WTC11 (cell line): ENCODE measurements around the gene USP34. TPM values are rescaled to one million over a fixed set of nuclear protein-coding genes. Genes with fewer than 3 reads are reported as not detected.
"Not testable (repeated sequence)": the region's sequence is repeated elsewhere in the genome, so short reads cannot be mapped to it uniquely, and the experiment has no call there.

Experiments used
- ATAC-seq: fragments of 200-7000 bp; cut with Tn5 transposase; 2 replicates; pipeline ENCODE4 v1.10.0; 2021; ENCODE audit warnings: mild to moderate bottlenecking, moderate library complexity
- CTCF ChIA-PET: fragments of 300-600 bp; sonication (Branson Sonifier 250); formaldehyde crosslinking; loops from one replicate; lab custom pipeline; 2021; ENCODE audit warnings: antibody characterized with exemption; lab: Charles Lee
- POLR2A ChIA-PET: fragments of 350-600 bp; sonication (Branson Sonifier 250); formaldehyde crosslinking; loops from one replicate; lab custom pipeline; 2021; ENCODE audit warnings: antibody characterized with exemption; lab: Charles Lee
- DNase-seq: peaks from one replicate; pipeline ENCODE4 v3.0.0; 2021; ENCODE audit warnings: low spot score
- H3K27ac Mint-ChIP-seq: 2 replicates; pipeline ENCODE4 v1.8.0; 2021; ENCODE audit warnings: mixed read lengths
- H3K27me3 Mint-ChIP-seq: 2 replicates; pipeline ENCODE4 v1.8.0; 2021; ENCODE audit warnings: low read depth, mild to moderate bottlenecking, moderate library complexity, mixed read lengths
- H3K36me3 Mint-ChIP-seq: 2 replicates; pipeline ENCODE4 v1.8.0; 2021; ENCODE audit warnings: mixed read lengths
- H3K4me1 Mint-ChIP-seq: 2 replicates; pipeline ENCODE4 v1.8.0; 2022; ENCODE audit warnings: mixed read lengths
- H3K4me3 Mint-ChIP-seq: 2 replicates; pipeline ENCODE4 v1.8.0; 2021; ENCODE audit warnings: mild to moderate bottlenecking, moderate library complexity, mixed read lengths
- H3K9me3 Mint-ChIP-seq: 2 replicates; pipeline ENCODE4 v1.8.0; 2021; ENCODE audit warnings: mixed read lengths
- CBFB ChIP-seq: sonication (generic); formaldehyde crosslinking; IDR thresholded peaks from 2 replicates; pipeline ENCODE4 v1.8.1; 2022; ENCODE audit warnings: mild to moderate bottlenecking, low read depth, missing genetic modification reagents
- ETV6 ChIP-seq: sonication (generic); formaldehyde crosslinking; IDR thresholded peaks from 2 replicates; pipeline ENCODE4 v1.8.1; 2022; ENCODE audit warnings: mild to moderate bottlenecking, missing genetic modification reagents
- GTF2I ChIP-seq: fragments of 250-450 bp; sonication (Bioruptor Pico); conservative IDR thresholded peaks from 2 replicates; pipeline ENCODE4 v1.4.0; 2021; ENCODE audit warnings: mild to moderate bottlenecking
- NFATC4 ChIP-seq: fragments of 250-450 bp; sonication (Bioruptor Pico); IDR thresholded peaks from 2 replicates; pipeline ENCODE4 v1.9.0; 2021; ENCODE audit warnings: mild to moderate bottlenecking
- NFE2L1 ChIP-seq: sonication (generic); formaldehyde crosslinking; IDR thresholded peaks from 2 replicates; pipeline ENCODE4 v1.8.1; 2023; ENCODE audit warnings: missing genetic modification reagents
- NFYB ChIP-seq: sonication (generic); formaldehyde crosslinking; conservative IDR thresholded peaks from 2 replicates; pipeline ENCODE4 v1.8.0; 2022; ENCODE audit warnings: low read depth, missing genetic modification reagents
- NR1H2 ChIP-seq: sonication (generic); formaldehyde crosslinking; IDR thresholded peaks from 2 replicates; pipeline ENCODE4 v1.9.0; 2021; ENCODE audit warnings: mild to moderate bottlenecking, moderate library complexity, missing genetic modification reagents
- PRRX2 ChIP-seq: fragments of 250-450 bp; sonication (Bioruptor Pico); IDR thresholded peaks from 2 replicates; pipeline ENCODE4 v1.8.0; 2021; ENCODE audit warnings: mild to moderate bottlenecking
- TP53 ChIP-seq: sonication (generic); formaldehyde crosslinking; IDR thresholded peaks from 2 replicates; pipeline ENCODE4 v1.8.1; 2023; ENCODE audit warnings: mild to moderate bottlenecking, missing genetic modification reagents
- ZNF121 ChIP-seq: sonication (generic); formaldehyde crosslinking; IDR thresholded peaks from 2 replicates; pipeline ENCODE4 v1.8.0; 2023; ENCODE audit warnings: missing genetic modification reagents
- ZNF219 ChIP-seq: sonication (generic); formaldehyde crosslinking; IDR thresholded peaks from 2 replicates; pipeline ENCODE4 v1.8.0; 2023; ENCODE audit warnings: missing genetic modification reagents, mild to moderate bottlenecking, borderline replicate concordance
- total RNA-seq: library from RNA; stranded (reverse); gene quantifications from 3 replicates; pipeline ENCODE4 v1.2.3, GENCODE V29; 2021
- TF ChIP-seq, protein P1 (sequence below): sonication (generic); formaldehyde crosslinking; IDR thresholded peaks from 2 replicates; pipeline ENCODE4 v1.8.1; 2022; ENCODE audit warnings: mild to moderate bottlenecking, missing genetic modification reagents, moderate library complexity, borderline replicate concordance
- TF ChIP-seq, protein P2 (sequence below): sonication (generic); formaldehyde crosslinking; IDR thresholded peaks from 2 replicates; pipeline ENCODE4 v1.8.1; 2023; ENCODE audit warnings: mild to moderate bottlenecking, moderate library complexity, missing genetic modification reagents
- TF ChIP-seq, protein P3 (sequence below): fragments of 250-450 bp; sonication (Bioruptor Pico); IDR thresholded peaks from 2 replicates; pipeline ENCODE4 v1.9.0; 2021; ENCODE audit warnings: mild to moderate bottlenecking, borderline replicate concordance
- TF ChIP-seq, protein P4 (sequence below): sonication (generic); formaldehyde crosslinking; conservative IDR thresholded peaks from 2 replicates; pipeline ENCODE4 v1.8.1; 2022; ENCODE audit warnings: mild to moderate bottlenecking, missing genetic modification reagents
- TF ChIP-seq, protein P5 (sequence below): sonication (generic); formaldehyde crosslinking; IDR thresholded peaks from 2 replicates; pipeline ENCODE4 v1.8.1; 2023; ENCODE audit warnings: mild to moderate bottlenecking, missing genetic modification reagents
- TF ChIP-seq, protein P6 (sequence below): sonication (generic); formaldehyde crosslinking; IDR thresholded peaks from 2 replicates; pipeline ENCODE4 v1.8.0; 2022; ENCODE audit warnings: mild to moderate bottlenecking, missing genetic modification reagents

The USP34 gene
- total RNA-seq, 1 experiment from 2014 or later: 92.3 TPM

DNA sequence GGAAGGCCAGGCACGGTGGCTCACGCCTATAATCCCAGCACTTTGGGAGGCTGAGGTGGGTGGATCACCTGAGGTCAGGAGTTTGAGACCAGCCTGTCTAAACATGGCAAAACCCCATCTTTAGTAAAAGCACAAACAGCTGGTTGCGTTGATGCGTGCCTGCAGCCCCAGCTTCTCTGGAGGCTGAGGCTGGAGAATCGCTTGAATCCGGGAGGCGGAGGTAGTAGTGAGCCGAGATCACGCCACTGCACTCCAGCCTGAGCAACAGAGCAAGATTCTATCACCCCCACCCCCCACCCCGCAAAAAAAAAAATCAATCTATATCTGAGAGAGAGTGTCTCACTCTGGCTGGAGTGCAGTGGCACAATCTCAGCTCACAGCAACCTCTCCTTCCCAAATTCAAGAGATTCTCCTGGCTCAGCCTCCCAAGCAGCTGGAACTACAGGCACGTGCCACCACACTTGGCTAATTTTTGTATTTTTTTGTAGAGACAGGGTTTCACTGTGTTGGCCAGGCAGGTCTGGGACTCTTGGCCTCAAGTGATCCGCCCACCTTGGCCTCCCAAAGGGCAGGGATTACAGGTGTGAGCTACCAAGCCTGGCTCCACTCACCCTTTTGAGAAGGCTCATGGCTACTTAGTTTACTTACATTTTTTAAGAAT, 6.2 kb upstream of the USP34 start:
- POLR2A ChIA-PET, CTCF ChIA-PET, H3K4me3 Mint-ChIP-seq, DNase-seq, ATAC-seq, H3K27me3 Mint-ChIP-seq, H3K9me3 Mint-ChIP-seq, H3K4me1 Mint-ChIP-seq: not testable (repeated sequence)
- TF ChIP-seq ZNF121 (CRISPR knock-in tag) (0 out of 2 replicates have a peak, but pooled peaks have one; percentile 2), NFATC4 (CRISPR knock-in tag) (peak; percentile 27)
- H3K36me3 Mint-ChIP-seq: peaks cover 52% of the 10 kb centered on the region
- peak overlapping the region; percentile 76 for H3K27ac Mint-ChIP-seq

DNA sequence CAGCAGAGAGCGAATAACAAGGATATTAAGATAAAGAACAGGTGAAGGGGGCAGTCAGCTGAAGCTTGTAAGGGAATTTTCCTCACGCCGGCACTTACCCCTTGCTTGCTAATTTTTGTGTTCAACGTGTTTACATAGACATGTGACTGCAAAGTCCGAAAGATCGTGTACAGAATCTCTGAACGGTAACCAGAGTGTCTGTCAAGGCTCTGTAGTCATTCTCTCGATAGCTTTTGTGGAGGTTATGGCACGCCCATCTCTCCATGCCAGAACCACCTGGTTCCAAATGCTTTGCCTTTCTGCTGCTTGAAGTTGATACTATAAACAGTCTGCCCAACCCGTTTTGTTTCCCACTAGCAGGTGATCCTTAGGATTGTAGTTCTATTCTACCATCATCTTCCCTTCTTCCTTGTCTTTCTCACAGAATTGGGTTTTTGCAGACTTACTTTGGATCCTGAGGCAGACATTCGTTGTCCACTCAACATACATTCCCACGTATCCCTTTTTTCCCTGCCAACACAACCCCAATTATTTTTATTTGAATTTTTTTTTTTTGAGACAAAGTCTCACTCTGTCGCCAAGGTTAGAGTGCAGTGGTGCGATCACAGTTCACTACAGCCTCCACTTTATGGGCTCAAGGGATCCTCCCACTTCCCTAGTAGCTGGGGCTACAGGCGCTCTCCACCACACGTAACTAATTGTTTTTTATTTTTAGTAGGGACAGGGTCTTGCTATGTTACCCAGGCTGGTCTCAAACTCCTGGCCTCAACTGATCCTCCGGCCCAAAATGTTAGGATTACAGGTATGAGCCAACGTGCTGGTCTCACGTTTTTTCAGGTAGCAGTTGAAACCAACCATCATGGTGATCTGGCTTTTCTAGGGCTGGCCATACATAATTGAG, 1.3 kb upstream of the USP34 start:
- DNase-seq: no peak
- peaks cover 6% of the 10 kb centered on the region; the same call in 1 of the 2 replicates for H3K9me3 Mint-ChIP-seq
- no peak for TF ChIP-seq ETV6 (CRISPR knock-in tag)
- no peak for TF ChIP-seq ZNF219 (CRISPR knock-in tag)
- TF ChIP-seq, protein P1, sequence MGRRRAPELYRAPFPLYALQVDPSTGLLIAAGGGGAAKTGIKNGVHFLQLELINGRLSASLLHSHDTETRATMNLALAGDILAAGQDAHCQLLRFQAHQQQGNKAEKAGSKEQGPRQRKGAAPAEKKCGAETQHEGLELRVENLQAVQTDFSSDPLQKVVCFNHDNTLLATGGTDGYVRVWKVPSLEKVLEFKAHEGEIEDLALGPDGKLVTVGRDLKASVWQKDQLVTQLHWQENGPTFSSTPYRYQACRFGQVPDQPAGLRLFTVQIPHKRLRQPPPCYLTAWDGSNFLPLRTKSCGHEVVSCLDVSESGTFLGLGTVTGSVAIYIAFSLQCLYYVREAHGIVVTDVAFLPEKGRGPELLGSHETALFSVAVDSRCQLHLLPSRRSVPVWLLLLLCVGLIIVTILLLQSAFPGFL: no peak
- no peak for TF ChIP-seq NFE2L1 (CRISPR knock-in tag)
- no peak for TF ChIP-seq PRRX2 (CRISPR knock-in tag)
- TF ChIP-seq NFYB (CRISPR knock-in tag): no peak
- TF ChIP-seq, protein P2, sequence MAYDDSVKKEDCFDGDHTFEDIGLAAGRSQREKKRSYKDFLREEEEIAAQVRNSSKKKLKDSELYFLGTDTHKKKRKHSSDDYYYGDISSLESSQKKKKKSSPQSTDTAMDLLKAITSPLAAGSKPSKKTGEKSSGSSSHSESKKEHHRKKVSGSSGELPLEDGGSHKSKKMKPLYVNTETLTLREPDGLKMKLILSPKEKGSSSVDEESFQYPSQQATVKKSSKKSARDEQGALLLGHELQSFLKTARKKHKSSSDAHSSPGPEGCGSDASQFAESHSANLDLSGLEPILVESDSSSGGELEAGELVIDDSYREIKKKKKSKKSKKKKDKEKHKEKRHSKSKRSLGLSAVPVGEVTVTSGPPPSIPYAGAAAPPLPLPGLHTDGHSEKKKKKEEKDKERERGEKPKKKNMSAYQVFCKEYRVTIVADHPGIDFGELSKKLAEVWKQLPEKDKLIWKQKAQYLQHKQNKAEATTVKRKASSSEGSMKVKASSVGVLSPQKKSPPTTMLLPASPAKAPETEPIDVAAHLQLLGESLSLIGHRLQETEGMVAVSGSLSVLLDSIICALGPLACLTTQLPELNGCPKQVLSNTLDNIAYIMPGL: no peak
- peaks cover 23% of the 10 kb centered on the region for H3K36me3 Mint-ChIP-seq
- no peak for ATAC-seq
- ChIA-PET POLR2A (interaction anchor here (0.6 to 1.1 kb wide), 2 partner anchors 8 to 11 kb away, joined by 3 to 4 read pairs; no protein-coding TSS in a partner anchor), CTCF (no interaction called here)
- peak overlapping the region; percentile 93 for H3K4me3 Mint-ChIP-seq
- no peaks in the 10 kb centered on the region for H3K27me3 Mint-ChIP-seq
- peak overlapping the region; percentile 98 for H3K27ac Mint-ChIP-seq
- H3K4me1 Mint-ChIP-seq: peaks cover 23% of the 10 kb centered on the region

DNA sequence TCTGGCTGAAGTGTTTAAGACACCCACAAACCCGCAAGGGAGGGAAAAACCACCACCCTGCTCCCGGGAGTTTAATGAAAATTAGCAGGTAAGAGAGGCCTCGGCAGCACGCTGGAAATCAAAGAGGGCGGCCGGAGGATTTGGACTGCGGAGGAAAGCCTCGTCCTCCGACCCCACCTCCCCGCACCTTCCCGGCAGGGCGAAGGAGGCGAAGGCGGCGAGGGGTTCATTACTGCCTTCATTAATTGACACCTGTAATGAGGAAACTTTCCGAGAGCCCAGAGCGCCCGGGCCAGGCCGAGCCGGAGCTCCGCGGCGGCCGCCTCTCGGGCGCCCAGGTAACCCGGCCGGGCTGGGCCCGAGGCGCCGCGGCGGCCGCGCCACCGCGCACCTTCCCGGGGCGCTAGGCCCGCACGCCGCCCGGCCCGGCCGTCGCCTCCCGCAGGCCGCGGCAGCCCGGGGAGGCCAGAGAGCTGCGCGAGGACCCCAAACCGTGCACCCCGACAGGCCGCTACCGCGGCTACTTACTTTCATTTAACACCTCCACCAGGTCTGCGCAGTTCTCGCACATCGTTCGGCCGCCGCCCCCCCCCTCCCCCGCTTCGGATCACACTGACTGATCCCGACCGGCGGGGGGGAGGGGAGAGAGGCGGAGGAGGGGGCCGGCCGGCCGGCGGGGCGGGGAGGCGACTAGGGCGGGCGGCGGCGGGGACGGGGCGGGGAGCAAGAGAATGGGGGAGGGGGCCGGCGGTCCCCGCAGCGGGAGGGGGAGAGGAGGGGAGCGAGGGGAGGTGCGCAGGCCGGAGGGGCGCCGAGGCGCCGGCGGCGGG, 550 bp downstream of the USP34 start:
- peak overlapping the region; percentile 89 for H3K4me3 Mint-ChIP-seq
- CTCF ChIA-PET: interaction anchor here (1.2 kb wide), 1 partner anchor 44 kb away, joined by 3 read pairs; no protein-coding TSS in a partner anchor
- H3K4me1 Mint-ChIP-seq: peaks cover 28% of the 10 kb centered on the region
- H3K27ac Mint-ChIP-seq: peak overlapping the region; percentile 93
- ATAC-seq (peak; percentile 43), DNase-seq (peak; percentile 90)
- no peaks in the 10 kb centered on the region for H3K9me3 Mint-ChIP-seq
- H3K36me3 Mint-ChIP-seq: peaks cover 20% of the 10 kb centered on the region
- POLR2A ChIA-PET: no interaction called here
- H3K27me3 Mint-ChIP-seq: no peaks in the 10 kb centered on the region
- TF ChIP-seq, protein P3, sequence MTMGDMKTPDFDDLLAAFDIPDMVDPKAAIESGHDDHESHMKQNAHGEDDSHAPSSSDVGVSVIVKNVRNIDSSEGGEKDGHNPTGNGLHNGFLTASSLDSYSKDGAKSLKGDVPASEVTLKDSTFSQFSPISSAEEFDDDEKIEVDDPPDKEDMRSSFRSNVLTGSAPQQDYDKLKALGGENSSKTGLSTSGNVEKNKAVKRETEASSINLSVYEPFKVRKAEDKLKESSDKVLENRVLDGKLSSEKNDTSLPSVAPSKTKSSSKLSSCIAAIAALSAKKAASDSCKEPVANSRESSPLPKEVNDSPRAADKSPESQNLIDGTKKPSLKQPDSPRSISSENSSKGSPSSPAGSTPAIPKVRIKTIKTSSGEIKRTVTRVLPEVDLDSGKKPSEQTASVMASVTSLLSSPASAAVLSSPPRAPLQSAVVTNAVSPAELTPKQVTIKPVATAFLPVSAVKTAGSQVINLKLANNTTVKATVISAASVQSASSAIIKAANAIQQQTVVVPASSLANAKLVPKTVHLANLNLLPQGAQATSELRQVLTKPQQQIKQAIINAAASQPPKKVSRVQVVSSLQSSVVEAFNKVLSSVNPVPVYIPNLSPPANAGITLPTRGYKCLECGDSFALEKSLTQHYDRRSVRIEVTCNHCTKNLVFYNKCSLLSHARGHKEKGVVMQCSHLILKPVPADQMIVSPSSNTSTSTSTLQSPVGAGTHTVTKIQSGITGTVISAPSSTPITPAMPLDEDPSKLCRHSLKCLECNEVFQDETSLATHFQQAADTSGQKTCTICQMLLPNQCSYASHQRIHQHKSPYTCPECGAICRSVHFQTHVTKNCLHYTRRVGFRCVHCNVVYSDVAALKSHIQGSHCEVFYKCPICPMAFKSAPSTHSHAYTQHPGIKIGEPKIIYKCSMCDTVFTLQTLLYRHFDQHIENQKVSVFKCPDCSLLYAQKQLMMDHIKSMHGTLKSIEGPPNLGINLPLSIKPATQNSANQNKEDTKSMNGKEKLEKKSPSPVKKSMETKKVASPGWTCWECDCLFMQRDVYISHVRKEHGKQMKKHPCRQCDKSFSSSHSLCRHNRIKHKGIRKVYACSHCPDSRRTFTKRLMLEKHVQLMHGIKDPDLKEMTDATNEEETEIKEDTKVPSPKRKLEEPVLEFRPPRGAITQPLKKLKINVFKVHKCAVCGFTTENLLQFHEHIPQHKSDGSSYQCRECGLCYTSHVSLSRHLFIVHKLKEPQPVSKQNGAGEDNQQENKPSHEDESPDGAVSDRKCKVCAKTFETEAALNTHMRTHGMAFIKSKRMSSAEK (CRISPR knock-in tag): no peak
- TF ChIP-seq GTF2I (no peak), CBFB (CRISPR knock-in tag) (no peak), TP53 (CRISPR knock-in tag) (no peak), NR1H2 (no peak)
- TF ChIP-seq, protein P4, sequence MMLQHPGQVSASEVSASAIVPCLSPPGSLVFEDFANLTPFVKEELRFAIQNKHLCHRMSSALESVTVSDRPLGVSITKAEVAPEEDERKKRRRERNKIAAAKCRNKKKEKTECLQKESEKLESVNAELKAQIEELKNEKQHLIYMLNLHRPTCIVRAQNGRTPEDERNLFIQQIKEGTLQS (CRISPR knock-in tag): no peak
- TF ChIP-seq, protein P5, sequence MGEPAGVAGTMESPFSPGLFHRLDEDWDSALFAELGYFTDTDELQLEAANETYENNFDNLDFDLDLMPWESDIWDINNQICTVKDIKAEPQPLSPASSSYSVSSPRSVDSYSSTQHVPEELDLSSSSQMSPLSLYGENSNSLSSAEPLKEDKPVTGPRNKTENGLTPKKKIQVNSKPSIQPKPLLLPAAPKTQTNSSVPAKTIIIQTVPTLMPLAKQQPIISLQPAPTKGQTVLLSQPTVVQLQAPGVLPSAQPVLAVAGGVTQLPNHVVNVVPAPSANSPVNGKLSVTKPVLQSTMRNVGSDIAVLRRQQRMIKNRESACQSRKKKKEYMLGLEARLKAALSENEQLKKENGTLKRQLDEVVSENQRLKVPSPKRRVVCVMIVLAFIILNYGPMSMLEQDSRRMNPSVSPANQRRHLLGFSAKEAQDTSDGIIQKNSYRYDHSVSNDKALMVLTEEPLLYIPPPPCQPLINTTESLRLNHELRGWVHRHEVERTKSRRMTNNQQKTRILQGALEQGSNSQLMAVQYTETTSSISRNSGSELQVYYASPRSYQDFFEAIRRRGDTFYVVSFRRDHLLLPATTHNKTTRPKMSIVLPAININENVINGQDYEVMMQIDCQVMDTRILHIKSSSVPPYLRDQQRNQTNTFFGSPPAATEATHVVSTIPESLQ (CRISPR knock-in tag): no peak
- TF ChIP-seq, protein P6, sequence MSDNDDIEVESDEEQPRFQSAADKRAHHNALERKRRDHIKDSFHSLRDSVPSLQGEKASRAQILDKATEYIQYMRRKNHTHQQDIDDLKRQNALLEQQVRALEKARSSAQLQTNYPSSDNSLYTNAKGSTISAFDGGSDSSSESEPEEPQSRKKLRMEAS (CRISPR knock-in tag): peak; percentile 32; the same call in 1 of the 2 replicates
